PC-3 (cell line): ENCODE data around the gene TAGLN3. TPM values are rescaled to one million over a fixed set of nuclear protein-coding genes. Genes with fewer than 3 reads are reported as not detected.
"Not testable (repeated sequence)": the region's sequence is repeated elsewhere in the genome, so short reads cannot be mapped to it uniquely, and the experiment has no call there.

Experiments used
- ATAC-seq: fragments of 200-7000 bp; cut with Tn5 transposase; 2 replicates; pipeline ENCODE4 v1.9.1; 2020; ENCODE audit warnings: mild to moderate bottlenecking, moderate library complexity
- BruUV-seq: library from RNA; stranded (reverse); fragments of 400-500 nt; replicated peaks from 2 replicates; lab custom pipeline; 2021; lab: Mats Ljungman, UMichigan
- CTCF ChIA-PET: fragments of 300-600 bp; sonication (Branson Sonifier 250); formaldehyde crosslinking; loops from one replicate; lab custom pipeline; 2022; ENCODE audit warnings: antibody characterized with exemption; lab: Charles Lee
- POLR2A ChIA-PET: fragments of 300-600 bp; sonication (Branson Sonifier 250); formaldehyde crosslinking; loops from one replicate; lab custom pipeline; 2022; ENCODE audit warnings: antibody characterized with exemption; ENCODE audit not compliant: unreplicated experiment; lab: Charles Lee
- DNase-seq: peaks from one replicate; pipeline ENCODE4 v3.0.0-alpha.2; 2015
- H2AFZ ChIP-seq: fragments of 300-600 bp; sonication (generic); 2 replicates; pipeline ENCODE4 v1.6.0; 2016; ENCODE audit warnings: antibody characterized with exemption, low read length
- H3F3A ChIP-seq: fragments of 300-600 bp; sonication (generic); one replicate; pipeline ENCODE4 v1.6.0; 2017; ENCODE audit warnings: antibody characterized with exemption, low read length, control low read depth, mild to moderate bottlenecking; ENCODE audit not compliant: unreplicated experiment
- H3K27ac ChIP-seq: fragments of 300-600 bp; sonication (generic); 2 replicates; pipeline ENCODE4 v1.5.1; 2016; ENCODE audit warnings: mild to moderate bottlenecking, low read length
- H3K27me3 ChIP-seq: fragments of 300-600 bp; sonication (generic); 2 replicates; pipeline ENCODE4 v1.6.1; 2016; ENCODE audit warnings: low read length, mixed read lengths
- H3K36me3 ChIP-seq: fragments of 300-600 bp; sonication (generic); 2 replicates; pipeline ENCODE4 v1.6.1; 2016; ENCODE audit warnings: low read depth, mixed run types, low read length, mixed read lengths
- H3K4me1 ChIP-seq: fragments of 300-600 bp; sonication (generic); 2 replicates; pipeline ENCODE4 v1.5.1; 2016; ENCODE audit warnings: low read length; ENCODE audit not compliant: insufficient read depth
- H3K4me2 ChIP-seq: fragments of 300-600 bp; sonication (generic); 2 replicates; pipeline ENCODE4 v1.6.0; 2016; ENCODE audit warnings: low read length
- H3K4me3 ChIP-seq: fragments of 300-600 bp; sonication (generic); 2 replicates; pipeline ENCODE4 v1.5.1; 2016; ENCODE audit warnings: mild to moderate bottlenecking, low read length, mixed read lengths
- H3K79me2 ChIP-seq: fragments of 300-600 bp; sonication (generic); 2 replicates; pipeline ENCODE4 v1.6.1; 2017; ENCODE audit warnings: low read length, mixed read lengths
- H3K9ac ChIP-seq: fragments of 300-600 bp; sonication (generic); 2 replicates; pipeline ENCODE4 v1.6.0; 2016; ENCODE audit warnings: mild to moderate bottlenecking, low read length
- H3K9me2 ChIP-seq: fragments of 300-600 bp; sonication (generic); replicated peaks from 2 replicates; pipeline ENCODE4 v1.6.1; 2016; ENCODE audit warnings: mixed run types, low read length, mixed read lengths
- H3K9me3 ChIP-seq: fragments of 300-600 bp; sonication (generic); 2 replicates; pipeline ENCODE4 v1.6.1; 2016; ENCODE audit warnings: low read length, mixed read lengths
- H4K20me1 ChIP-seq: fragments of 300-600 bp; sonication (generic); 2 replicates; pipeline ENCODE4 v1.6.1; 2016; ENCODE audit warnings: low read length, mixed read lengths
- CTCF ChIP-seq: fragments of 300-600 bp; sonication (generic); conservative IDR thresholded peaks from 2 replicates; pipeline ENCODE4 v1.5.1; 2017; ENCODE audit warnings: antibody characterized with exemption, low read depth, mild to moderate bottlenecking, low read length
- EZH2 ChIP-seq: fragments of 300-600 bp; sonication (generic); IDR thresholded peaks from one replicate; pipeline ENCODE4 v1.6.1; 2017; ENCODE audit warnings: antibody characterized with exemption, mild to moderate bottlenecking, low read length; ENCODE audit not compliant: unreplicated experiment
- EZH2phosphoT487 ChIP-seq: fragments of 300-600 bp; sonication (generic); IDR thresholded peaks from 2 replicates; pipeline ENCODE4 v1.6.1; 2018; ENCODE audit warnings: mild to moderate bottlenecking, antibody characterized with exemption, low read length, borderline replicate concordance
- intact Hi-C: fragments of 100-400 bp; cut with micrococcal nuclease; formaldehyde crosslinking; loops from 2 replicates; pipeline ENCODE4 v1.9.0; 2023
- total RNA-seq: library from RNA; depleted of rRNA; stranded (reverse); fragments of >200 nt; gene quantifications from 2 replicates; pipeline ENCODE4 v1.2.3, GENCODE V29; 2014

Gene TAGLN3
- total RNA-seq, 1 experiment from 2014 or later: 4.3 TPM

- Histone ChIP-seq H3K27me3 (no peaks in the 10 kb centered on the region), H3K4me2 (no peak within 1 kb of the TSS), H3K9ac (no peak within 1 kb of the TSS), H3K9me2 (no peaks in the 10 kb centered on the region), H3K9me3 (no peaks in the 10 kb centered on the region), H3K4me1 (no peaks in the 10 kb centered on the region), H3K79me2 (no peaks in the 10 kb centered on the region), H4K20me1 (no peaks in the 10 kb centered on the region), H3K4me3 (no peak within 1 kb of the TSS), H3K36me3 (no peaks in the 10 kb centered on the region), H3K27ac (no peak within 1 kb of the TSS), H2AFZ (no peak within 1 kb of the TSS), H3F3A (no peaks in the 10 kb centered on the region)
- no peak for TF ChIP-seq EZH2
- no peak for DNase-seq
- intact Hi-C loops: no loop called here
- no TSS peak for BruUV-seq
- no peak for ATAC-seq
- ChIA-PET POLR2A (no interaction called here), CTCF (no interaction called here)
Observed at GRCh38 chr3:112034436-112034835, 35.7 kb downstream of the TAGLN3 start, which contains the start of gene TMPRSS7. TMPRSS7 (plus strand) TSS chr3:112034736; CDS start chr3:112034846, 110 bp downstream.

GRCh38 chr3:112035241-112035640, 36.5 kb downstream of the TAGLN3 start:
- intact Hi-C loops: no loop called here
- Histone ChIP-seq H3F3A (no peaks in the 10 kb centered on the region), H3K27me3 (no peaks in the 10 kb centered on the region), H3K4me3 (no peak overlapping the region), H3K9ac (no peak overlapping the region), H2AFZ (no peak overlapping the region), H4K20me1 (no peaks in the 10 kb centered on the region), H3K36me3 (no peaks in the 10 kb centered on the region), H3K9me3 (no peaks in the 10 kb centered on the region), H3K4me1 (no peaks in the 10 kb centered on the region), H3K79me2 (no peaks in the 10 kb centered on the region), H3K27ac (no peak overlapping the region), H3K4me2 (no peak overlapping the region), H3K9me2 (no peaks in the 10 kb centered on the region)
- ATAC-seq: no peak
- no peak for DNase-seq
- BruUV-seq: no TSS peak
- ChIA-PET CTCF (no interaction called here), POLR2A (interaction anchor here (0.6 kb wide), 1 partner anchor 9 kb away, joined by 3 read pairs; no protein-coding TSS in a partner anchor)
- TF ChIP-seq CTCF (no peak), EZH2phosphoT487 (no peak), EZH2 (no peak)

- DNase-seq, BruUV-seq, H3K27ac ChIP-seq, ATAC-seq, H3K9ac ChIP-seq, H3K4me1 ChIP-seq, H3K4me2 ChIP-seq, POLR2A ChIA-PET, H3K9me2 ChIP-seq, H4K20me1 ChIP-seq, H3K9me3 ChIP-seq, intact Hi-C loops, CTCF ChIA-PET, H3K4me3 ChIP-seq, H3F3A ChIP-seq, H3K36me3 ChIP-seq, H3K79me2 ChIP-seq, H2AFZ ChIP-seq, H3K27me3 ChIP-seq: not testable (repeated sequence)
Observed at GRCh38 chr3:112037194-112037593, 38.5 kb downstream of the TAGLN3 start.

- Histone ChIP-seq H3K9me2 (no peaks in the 10 kb centered on the region), H3K9me3 (no peaks in the 10 kb centered on the region), H3K27ac (no peak overlapping the region), H2AFZ (no peak overlapping the region), H3K4me1 (peaks cover 11% of the 10 kb centered on the region), H3K36me3 (no peaks in the 10 kb centered on the region), H4K20me1 (no peaks in the 10 kb centered on the region), H3K79me2 (no peaks in the 10 kb centered on the region), H3K9ac (no peak overlapping the region), H3K4me3 (no peak overlapping the region), H3K4me2 (no peak overlapping the region), H3F3A (no peaks in the 10 kb centered on the region), H3K27me3 (no peaks in the 10 kb centered on the region)
- DNase-seq: peak; percentile 17
- BruUV-seq: no TSS peak
- ATAC-seq: no peak
- ChIA-PET POLR2A (interaction anchor here (0.6 kb wide), 2 partner anchors 47 to 657 kb away, joined by 3 to 4 read pairs; partner anchors contain the start of gene C3orf52), CTCF (no interaction called here)
- TF ChIP-seq EZH2phosphoT487 (no peak), CTCF (no peak), EZH2 (no peak)
- intact Hi-C loops: no loop called here
Observed at GRCh38 chr3:112038863-112039262, 40.1 kb downstream of the TAGLN3 start.
